SJSA1 (cell line): ENCODE measurements around the gene GPS2. TPM values are rescaled to one million over a fixed set of nuclear protein-coding genes. Genes with fewer than 3 reads are reported as not detected.

ENCODE experiments used
- DNase-seq, 2 experiments: peaks; one replicate each; pipeline ENCODE4 v3.0.0-alpha.2; 2015 to 2020; ENCODE audit warnings: low spot score in 2 of 2, low read depth in 1 of 2
- H3K27ac ChIP-seq: fragments of 250-450 bp; sonication (Bioruptor Pico); 2 replicates; pipeline ENCODE4 v1.5.1; 2020; ENCODE audit warnings: mild to moderate bottlenecking, moderate library complexity
- H3K27me3 ChIP-seq: fragments of 250-450 bp; sonication (Bioruptor Pico); replicated peaks from 2 replicates; pipeline ENCODE4 v1.5.1; 2020; ENCODE audit warnings: mild to moderate bottlenecking, moderate library complexity
- H3K36me3 ChIP-seq: fragments of 250-450 bp; sonication (Bioruptor Pico); 2 replicates; pipeline ENCODE4 v1.5.1; 2020; ENCODE audit warnings: mild to moderate bottlenecking
- H3K4me1 ChIP-seq: fragments of 250-450 bp; sonication (Bioruptor Pico); replicated peaks from 2 replicates; pipeline ENCODE4 v1.6.1; 2021; ENCODE audit warnings: mild to moderate bottlenecking
- H3K4me3 ChIP-seq: fragments of 250-450 bp; sonication (Bioruptor Pico); 2 replicates; pipeline ENCODE4 v1.5.1; 2020; ENCODE audit warnings: mild to moderate bottlenecking
- H3K9me3 ChIP-seq: fragments of 250-450 bp; sonication (Bioruptor Pico); replicated peaks from 2 replicates; pipeline ENCODE4 v1.5.1; 2020; ENCODE audit warnings: mild to moderate bottlenecking
- total RNA-seq: library from RNA; depleted of rRNA; stranded (reverse); fragments of >200 nt; shearing (Covaris generic); gene quantifications from 2 replicates; pipeline ENCODE4 v1.2.3, GENCODE V29; 2014

GPS2 gene
- total RNA-seq, 1 experiment from 2014 or later, result 112 TPM

- no peaks in the 10 kb centered on the region for H3K9me3 ChIP-seq
- H3K36me3 ChIP-seq, result peaks cover 75% of the 10 kb centered on the region
- no peaks in the 10 kb centered on the region for H3K27me3 ChIP-seq
- H3K4me1 ChIP-seq, result peaks cover 25% of the 10 kb centered on the region
- DNase-seq, result no peak
- H3K4me3 ChIP-seq, result no peak overlapping the region
- no peak overlapping the region for H3K27ac ChIP-seq
These were observed 3.1 kb upstream of the GPS2 start for GRCh38 chr17:7318121-7318860.

DNA sequence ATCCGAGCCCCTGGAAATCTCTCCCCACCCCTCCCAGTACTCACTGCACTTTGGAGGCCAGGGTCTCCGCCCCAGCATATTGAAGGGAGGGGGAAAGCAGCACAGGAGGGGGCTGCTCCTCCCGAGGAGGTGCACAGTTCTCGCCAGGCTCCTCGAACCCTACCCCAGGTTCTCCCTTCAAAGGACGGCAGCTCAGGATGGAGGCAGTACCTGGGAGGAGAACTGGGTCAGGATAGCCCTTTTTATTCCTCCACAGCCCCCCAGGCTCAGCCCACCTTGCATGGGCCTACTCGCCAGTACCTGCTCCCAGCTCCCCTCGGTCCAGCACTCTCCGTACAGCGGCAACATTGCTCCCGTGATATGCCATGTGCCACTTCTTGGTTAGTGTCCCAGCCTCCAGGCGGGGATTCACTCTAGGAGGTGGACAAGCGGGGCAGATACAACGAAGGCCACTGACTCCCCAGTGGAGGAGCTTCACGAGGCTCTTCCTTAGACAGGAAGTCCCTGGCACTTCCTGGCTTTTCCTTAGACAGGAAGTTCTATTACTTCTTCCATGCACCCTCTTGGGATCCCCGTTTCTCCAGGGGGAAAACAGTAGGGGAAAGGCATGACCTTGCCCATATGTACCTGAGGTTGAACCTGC, 2.1 kb upstream of the GPS2 start:
- DNase-seq, result no peak
- no peak overlapping the region for H3K27ac ChIP-seq
- H3K4me3 ChIP-seq, result no peak overlapping the region
- H3K36me3 ChIP-seq, result peaks cover 75% of the 10 kb centered on the region
- H3K4me1 ChIP-seq, result peaks cover 30% of the 10 kb centered on the region
- no peaks in the 10 kb centered on the region for H3K9me3 ChIP-seq
- H3K27me3 ChIP-seq, result no peaks in the 10 kb centered on the region

GRCh38 chr17:7315570-7316235, 543 bp upstream of the GPS2 start:
- H3K4me3 ChIP-seq, result peak overlapping the region; percentile 88
- H3K27me3 ChIP-seq, result no peaks in the 10 kb centered on the region
- H3K4me1 ChIP-seq, result peaks cover 30% of the 10 kb centered on the region
- H3K9me3 ChIP-seq, result no peaks in the 10 kb centered on the region
- peak overlapping the region; percentile 78 for H3K27ac ChIP-seq
- no peak for DNase-seq
- H3K36me3 ChIP-seq, result peaks cover 74% of the 10 kb centered on the region

- H3K4me3 ChIP-seq, result peak overlapping the region; percentile 88
- H3K9me3 ChIP-seq, result no peaks in the 10 kb centered on the region
- no peak for DNase-seq
- peaks cover 83% of the 10 kb centered on the region for H3K36me3 ChIP-seq
- no peak overlapping the region for H3K27ac ChIP-seq
- H3K4me1 ChIP-seq, result peaks cover 34% of the 10 kb centered on the region
- no peaks in the 10 kb centered on the region for H3K27me3 ChIP-seq
These were observed 1.1 kb downstream of the GPS2 start for GRCh38 chr17:7313890-7314718.

DNA sequence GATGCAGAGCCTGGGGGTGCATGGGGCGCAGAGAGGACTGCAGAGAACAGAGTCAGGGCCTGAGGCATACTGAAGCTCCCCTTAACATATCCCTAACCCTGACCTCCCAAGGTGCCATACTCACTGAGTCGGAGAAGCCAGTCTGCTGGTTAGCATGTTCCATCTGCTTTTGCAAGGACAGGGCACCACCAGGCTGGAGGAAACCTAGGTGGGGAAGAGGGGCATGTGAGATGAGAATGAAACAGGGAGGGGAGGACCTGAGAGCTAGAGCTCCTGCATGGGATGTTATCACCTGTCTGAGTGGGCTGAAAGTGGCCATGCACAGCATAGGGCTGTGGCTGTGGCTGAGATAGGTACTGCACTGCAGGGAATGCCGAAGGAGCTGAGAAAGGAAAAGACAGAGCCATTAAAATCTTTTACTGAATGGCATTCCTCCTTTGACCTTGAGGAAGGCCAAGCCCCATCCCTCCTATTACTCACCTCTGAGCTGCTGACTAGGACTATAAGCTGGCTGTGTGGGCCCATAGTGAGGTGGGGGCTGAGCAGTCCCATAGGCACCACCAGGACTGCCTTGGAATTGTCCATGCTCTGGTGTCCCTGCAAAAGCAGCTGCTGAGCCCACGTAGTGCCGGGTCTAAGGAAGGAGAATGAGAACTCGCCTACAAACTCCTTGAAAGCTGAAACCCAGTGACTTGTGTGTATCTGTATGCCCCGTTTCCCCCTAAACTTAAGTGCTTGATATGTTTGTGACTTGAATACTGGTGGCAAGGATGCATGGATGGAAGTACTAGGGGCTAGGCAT, 1.9 kb downstream of the GPS2 start:
- no peak overlapping the region for H3K4me3 ChIP-seq
- H3K27ac ChIP-seq, result no peak overlapping the region
- H3K36me3 ChIP-seq, result peaks cover 81% of the 10 kb centered on the region
- H3K4me1 ChIP-seq, result peaks cover 38% of the 10 kb centered on the region
- DNase-seq, result no peak
- H3K9me3 ChIP-seq, result no peaks in the 10 kb centered on the region
- H3K27me3 ChIP-seq, result no peaks in the 10 kb centered on the region

DNA sequence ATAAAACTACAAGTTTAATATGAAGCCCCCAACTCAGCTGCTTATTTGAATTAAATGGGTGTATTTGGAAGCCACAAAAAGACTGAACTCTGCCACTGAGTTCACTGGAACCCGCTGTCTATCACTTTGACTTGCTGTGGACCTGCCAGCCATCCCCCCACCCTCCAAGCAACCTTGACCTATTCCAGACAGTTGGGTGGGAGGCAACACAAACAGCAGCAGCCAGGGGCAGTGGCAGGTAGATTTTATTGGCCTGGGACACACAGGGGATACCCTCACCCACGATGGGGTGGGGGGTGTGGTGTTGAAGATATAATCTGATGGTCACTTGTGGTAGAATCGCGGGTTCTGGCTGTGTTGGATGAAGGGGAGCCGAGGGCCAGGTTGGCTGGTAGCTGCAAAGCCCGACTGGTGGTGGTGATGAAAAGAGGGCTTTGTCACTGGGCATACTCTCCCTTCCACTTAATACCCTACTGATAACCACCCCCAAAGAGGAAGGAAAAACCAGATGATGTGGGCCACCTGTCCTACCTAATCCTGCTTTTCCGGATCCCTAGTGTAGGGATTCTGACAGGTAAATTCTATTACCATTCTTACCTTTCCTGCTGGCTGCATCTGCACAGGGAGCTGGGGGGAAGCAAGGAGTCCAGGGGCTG, 2.6 kb downstream of the GPS2 start:
- Histone ChIP-seq H3K4me3 (no peak overlapping the region), H3K27ac (no peak overlapping the region), H3K36me3 (peaks cover 81% of the 10 kb centered on the region), H3K27me3 (no peaks in the 10 kb centered on the region), H3K9me3 (no peaks in the 10 kb centered on the region), H3K4me1 (peaks cover 38% of the 10 kb centered on the region)
- DNase-seq, result no peak

GRCh38 chr17:7311110-7311705, 4.0 kb downstream of the GPS2 start:
- Histone ChIP-seq H3K9me3 (no peaks in the 10 kb centered on the region), H3K36me3 (peaks cover 78% of the 10 kb centered on the region), H3K4me1 (peaks cover 41% of the 10 kb centered on the region), H3K4me3 (no peak overlapping the region), H3K27me3 (no peaks in the 10 kb centered on the region), H3K27ac (no peak overlapping the region)
- DNase-seq, result no peak

DNA sequence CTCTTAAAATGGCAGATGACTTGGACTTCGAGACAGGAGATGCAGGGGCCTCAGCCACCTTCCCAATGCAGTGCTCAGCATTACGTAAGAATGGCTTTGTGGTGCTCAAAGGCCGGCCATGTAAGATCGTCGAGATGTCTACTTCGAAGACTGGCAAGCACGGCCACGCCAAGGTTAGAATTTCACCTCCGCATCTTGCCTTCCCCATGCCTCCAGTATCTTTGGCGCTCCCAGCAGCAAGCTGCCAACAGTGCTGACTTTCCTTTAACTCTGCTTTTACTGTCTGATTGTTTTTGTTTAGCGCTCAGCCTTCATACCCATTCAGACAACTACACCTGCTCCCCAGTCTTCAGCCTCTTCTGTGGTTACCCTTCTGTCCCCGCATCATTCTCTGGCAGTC, 5.5 kb downstream of the GPS2 start:
- no peak overlapping the region for H3K4me3 ChIP-seq

GRCh38 chr17:7308625-7309433, 6.3 kb downstream of the GPS2 start:
- Histone ChIP-seq H3K36me3 (peaks cover 56% of the 10 kb centered on the region), H3K4me3 (peak overlapping the region; percentile 74), H3K27ac (peak overlapping the region; percentile 85)

More for the DNA sequence above, 5.5 kb downstream of the GPS2 start:
- DNase-seq, result no peak
- peaks cover 62% of the 10 kb centered on the region for H3K36me3 ChIP-seq
- H3K9me3 ChIP-seq, result no peaks in the 10 kb centered on the region
- peaks cover 29% of the 10 kb centered on the region for H3K4me1 ChIP-seq
- H3K27ac ChIP-seq, result no peak overlapping the region
- H3K27me3 ChIP-seq, result no peaks in the 10 kb centered on the region

GRCh38 chr17:7307686-7308624, 7.2 kb downstream of the GPS2 start:
- Histone ChIP-seq H3K27ac (peak overlapping the region; percentile 85), H3K27me3 (no peaks in the 10 kb centered on the region), H3K4me1 (peaks cover 13% of the 10 kb centered on the region), H3K9me3 (no peaks in the 10 kb centered on the region), H3K36me3 (peaks cover 47% of the 10 kb centered on the region), H3K4me3 (peak overlapping the region; percentile 74)
- peak in 1 of 2 experiments; percentile 17 for DNase-seq

More at GRCh38 chr17:7308625-7309433, 6.3 kb downstream of the GPS2 start:
- Histone ChIP-seq H3K9me3 (no peaks in the 10 kb centered on the region), H3K27me3 (no peaks in the 10 kb centered on the region), H3K4me1 (peaks cover 21% of the 10 kb centered on the region)
- DNase-seq, result peak; percentile 80 to 83
